OCI-LY1 (cell line): ENCODE measurements around the gene NF2.

ENCODE experiments used
- H2AFZ ChIP-seq: fragments of 200-600 bp; sonication (generic), shearing (Covaris generic); 2 replicates; pipeline ENCODE4 v1.6.0; 2014; ENCODE audit warnings: antibody characterized with exemption, mild to moderate bottlenecking, low read length
- H3F3A ChIP-seq: fragments of 200-600 bp; sonication (generic), shearing (Covaris generic); 2 replicates; pipeline ENCODE4 v1.6.0; 2014; ENCODE audit warnings: mild to moderate bottlenecking, antibody characterized with exemption, low read length, moderate library complexity; ENCODE audit not compliant: insufficient read depth
- H3K27ac ChIP-seq: fragments of 200-600 bp; sonication (generic); 2 replicates; pipeline ENCODE4 v1.5.1; 2014; ENCODE audit warnings: low read length, mixed run types, mild to moderate bottlenecking, low read depth; ENCODE audit not compliant: poor library complexity, severe bottlenecking
- H3K27me3 ChIP-seq: fragments of 200-600 bp; sonication (generic); 2 replicates; pipeline ENCODE4 v1.6.0; 2014; ENCODE audit warnings: antibody characterized with exemption, mild to moderate bottlenecking, low read length, moderate library complexity; ENCODE audit not compliant: insufficient read depth
- H3K36me3 ChIP-seq: fragments of 200-600 bp; sonication (generic); 2 replicates; pipeline ENCODE4 v1.6.1; 2014; ENCODE audit warnings: mild to moderate bottlenecking, antibody characterized with exemption, low read length, moderate library complexity, mixed read lengths; ENCODE audit not compliant: insufficient read depth
- H3K4me1 ChIP-seq: fragments of 200-600 bp; sonication (generic); 2 replicates; pipeline ENCODE4 v1.5.1; 2014; ENCODE audit warnings: mild to moderate bottlenecking, low read length, moderate library complexity; ENCODE audit not compliant: insufficient read depth, severe bottlenecking
- H3K4me2 ChIP-seq: fragments of 200-600 bp; sonication (generic), shearing (Covaris generic); 2 replicates; pipeline ENCODE4 v1.6.1; 2014; ENCODE audit warnings: low read length
- H3K4me3 ChIP-seq: fragments of 200-600 bp; sonication (generic); 2 replicates; pipeline ENCODE4 v1.5.1; 2014; ENCODE audit warnings: low read length, low read depth, mild to moderate bottlenecking, mixed read lengths; ENCODE audit not compliant: poor library complexity, severe bottlenecking
- H3K79me2 ChIP-seq: fragments of 200-600 bp; shearing (Covaris generic); 2 replicates; pipeline ENCODE4 v1.6.1; 2016; ENCODE audit warnings: mixed run types, low read length, mixed read lengths; ENCODE audit not compliant: insufficient read depth
- H3K9ac ChIP-seq: fragments of 200-600 bp; sonication (generic), shearing (Covaris generic); 2 replicates; pipeline ENCODE4 v1.6.1; 2014; ENCODE audit warnings: mild to moderate bottlenecking, low read length, mixed read lengths
- H3K9me2 ChIP-seq: fragments of 200-600 bp; sonication (generic), shearing (Covaris generic); 2 replicates; pipeline ENCODE4 v1.6.1; 2014; ENCODE audit warnings: low read depth, mild to moderate bottlenecking, low read length, mixed read lengths
- H3K9me3 ChIP-seq: fragments of 200-600 bp; shearing (Covaris generic); 2 replicates; pipeline ENCODE4 v1.6.1; 2014; ENCODE audit warnings: low read length, mixed read lengths
- H4K20me1 ChIP-seq: fragments of 200-600 bp; sonication (generic), shearing (Covaris generic); 2 replicates; pipeline ENCODE4 v1.6.0; 2016; ENCODE audit warnings: mild to moderate bottlenecking, low read length; ENCODE audit not compliant: insufficient read depth
- CTCF ChIP-seq: fragments of 200-600 bp; sonication (generic), shearing (Covaris generic); IDR thresholded peaks from 2 replicates; pipeline ENCODE4 v1.5.1; 2017; ENCODE audit warnings: mild to moderate bottlenecking, antibody characterized with exemption, low read length, moderate library complexity, mixed read lengths
- EZH2 ChIP-seq: fragments of 200-600 bp; sonication (generic), shearing (Covaris generic); IDR thresholded peaks from 2 replicates; pipeline ENCODE4 v1.8.0; 2017; ENCODE audit warnings: borderline replicate concordance, mixed run types, mild to moderate bottlenecking, antibody characterized with exemption, low read length, moderate library complexity, mixed read lengths

NF2 gene

DNA sequence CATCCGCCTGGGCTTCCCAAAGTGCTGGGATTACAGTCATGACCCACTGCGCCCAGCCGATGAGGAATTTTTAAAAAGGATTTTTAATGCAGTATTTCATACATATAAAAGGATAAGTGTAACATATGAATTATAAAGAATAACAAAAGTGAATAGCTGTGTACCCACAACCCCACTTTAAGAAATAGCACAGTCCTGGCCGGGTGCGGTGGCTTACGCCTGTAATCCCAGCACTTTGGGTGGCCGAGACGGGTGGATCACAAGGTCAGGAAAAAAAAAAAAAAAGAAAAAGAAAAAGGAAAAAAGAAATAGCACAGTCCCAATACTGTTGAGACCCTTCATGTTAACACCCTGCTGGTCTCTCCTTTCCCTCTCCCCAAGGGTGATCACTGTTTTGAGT is 62.1 kb downstream of the NF2 start:
- peaks cover 56% of the 10 kb centered on the region for H3K36me3 ChIP-seq
- H3K4me2 ChIP-seq = no peak overlapping the region
- no peaks in the 10 kb centered on the region for H3F3A ChIP-seq
- H3K9me3 ChIP-seq = no peaks in the 10 kb centered on the region
- no peaks in the 10 kb centered on the region for H3K9me2 ChIP-seq
- no peak overlapping the region for H3K4me3 ChIP-seq
- no peaks in the 10 kb centered on the region for H3K79me2 ChIP-seq
- no peaks in the 10 kb centered on the region for H3K4me1 ChIP-seq
- no peak overlapping the region for H3K9ac ChIP-seq
- no peak overlapping the region for H3K27ac ChIP-seq
- TF ChIP-seq EZH2 = no peak
- no peak overlapping the region for H2AFZ ChIP-seq
- H3K27me3 ChIP-seq = no peaks in the 10 kb centered on the region
- no peaks in the 10 kb centered on the region for H4K20me1 ChIP-seq

- peaks cover 50% of the 10 kb centered on the region; the same call in 1 of the 2 replicates for H3K36me3 ChIP-seq
- H3K9me2 ChIP-seq = no peaks in the 10 kb centered on the region
- no peak overlapping the region for H3K4me3 ChIP-seq
- no peak overlapping the region for H3K9ac ChIP-seq
- no peak overlapping the region for H2AFZ ChIP-seq
- no peaks in the 10 kb centered on the region for H4K20me1 ChIP-seq
- TF ChIP-seq EZH2 (no peak), CTCF (no peak)
- no peaks in the 10 kb centered on the region for H3K79me2 ChIP-seq
- H3K4me2 ChIP-seq = no peak overlapping the region
- no peak overlapping the region for H3K27ac ChIP-seq
- no peaks in the 10 kb centered on the region for H3K27me3 ChIP-seq
- no peaks in the 10 kb centered on the region for H3K9me3 ChIP-seq
- no peaks in the 10 kb centered on the region for H3F3A ChIP-seq
- H3K4me1 ChIP-seq = no peaks in the 10 kb centered on the region
These were observed 65.2 kb downstream of the NF2 start for GRCh38 chr22:29668673-29669072.

DNA sequence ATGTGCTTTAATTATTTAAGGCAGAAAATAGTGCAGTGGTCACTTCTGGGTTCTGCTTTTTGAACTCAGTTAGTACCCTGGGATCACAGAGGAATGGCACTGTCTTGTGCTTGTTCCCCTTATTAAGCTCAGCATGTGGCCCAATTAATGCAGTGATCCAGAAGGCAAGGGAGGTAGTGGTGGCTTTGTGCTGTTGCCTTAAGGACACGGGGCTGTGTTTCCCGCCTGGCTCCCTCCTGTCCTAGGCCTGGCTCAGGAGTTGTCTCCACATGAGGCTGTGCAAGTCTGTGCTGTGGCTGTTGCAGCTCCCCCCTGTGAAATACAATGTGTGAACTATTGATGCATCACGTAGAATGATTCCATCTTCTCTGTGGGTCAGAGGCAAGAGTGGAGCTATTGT is 67.2 kb downstream of the NF2 start:
- Histone ChIP-seq H3K9me2 (no peaks in the 10 kb centered on the region), H3K27ac (no peak overlapping the region), H3K36me3 (peaks cover 59% of the 10 kb centered on the region), H3K4me1 (no peaks in the 10 kb centered on the region), H3F3A (no peaks in the 10 kb centered on the region), H3K9ac (no peak overlapping the region), H3K27me3 (no peaks in the 10 kb centered on the region), H3K79me2 (no peaks in the 10 kb centered on the region), H2AFZ (no peak overlapping the region), H4K20me1 (no peaks in the 10 kb centered on the region), H3K4me3 (no peak overlapping the region), H3K4me2 (no peak overlapping the region), H3K9me3 (no peaks in the 10 kb centered on the region)
- TF ChIP-seq CTCF = no peak
- no peak for TF ChIP-seq EZH2

DNA sequence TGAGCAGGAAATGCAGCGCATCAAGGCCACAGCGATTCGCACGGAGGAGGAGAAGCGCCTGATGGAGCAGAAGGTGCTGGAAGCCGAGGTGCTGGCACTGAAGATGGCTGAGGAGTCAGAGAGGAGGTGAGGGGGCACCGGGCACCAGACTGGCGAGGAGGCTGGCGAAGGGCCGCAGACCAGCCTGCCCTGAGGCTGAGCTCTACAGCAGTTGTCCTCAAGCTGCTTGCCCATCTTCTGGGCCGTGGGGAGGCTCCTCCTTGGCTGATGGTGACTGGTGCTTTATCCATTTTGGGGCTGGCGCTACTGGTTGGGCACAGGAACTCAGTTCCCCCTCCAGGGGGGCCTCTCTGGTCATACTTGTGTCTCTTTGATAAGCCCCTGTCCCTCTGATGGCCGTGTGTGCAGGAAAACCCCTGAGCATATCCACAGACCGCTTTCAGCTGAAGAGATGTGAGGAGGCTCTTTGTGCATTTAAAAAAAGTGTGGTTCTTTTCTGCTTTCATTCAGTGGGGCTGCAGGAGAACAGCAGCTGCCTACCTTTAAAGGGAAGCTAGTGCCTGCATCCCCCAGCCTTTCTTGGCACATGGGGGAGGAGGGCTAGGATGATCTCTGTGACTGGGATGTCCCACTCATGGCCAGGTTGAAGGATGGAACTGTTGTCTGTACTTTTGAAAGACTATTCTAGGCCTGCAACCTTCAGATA is 70.1 kb downstream of the NF2 start:
- Histone ChIP-seq H3F3A (no peaks in the 10 kb centered on the region), H3K36me3 (peaks cover 78% of the 10 kb centered on the region), H2AFZ (no peak overlapping the region), H3K27ac (no peak overlapping the region), H3K79me2 (no peaks in the 10 kb centered on the region), H4K20me1 (no peaks in the 10 kb centered on the region), H3K9me2 (no peaks in the 10 kb centered on the region), H3K4me1 (no peaks in the 10 kb centered on the region), H3K9me3 (no peaks in the 10 kb centered on the region), H3K27me3 (no peaks in the 10 kb centered on the region), H3K9ac (no peak overlapping the region), H3K4me3 (no peak overlapping the region), H3K4me2 (no peak overlapping the region)
- TF ChIP-seq EZH2 = no peak
- no peak for TF ChIP-seq CTCF
